Type B pancreatic cell (in vitro differentiated cells): ENCODE data around the gene CKAP4. TPM values are rescaled to one million over a fixed set of nuclear protein-coding genes. Genes with fewer than 3 reads are reported as not detected.
"Not testable (repeated sequence)": the region's sequence is repeated elsewhere in the genome, so short reads cannot be mapped to it uniquely, and the experiment has no call there.

Experiments
- DNase-seq: peaks from one replicate; pipeline ENCODE4 v3.0.0; 2021; ENCODE audit warnings: mixed read lengths; ENCODE audit not compliant: unreplicated experiment; ENCODE audit errors: extremely low spot score
- H3K27ac Mint-ChIP-seq: 2 replicates; pipeline ENCODE4 v1.8.0; 2021; ENCODE audit warnings: mild to moderate bottlenecking, mixed read lengths
- H3K27me3 Mint-ChIP-seq: 2 replicates; pipeline ENCODE4 v1.8.0; 2021; ENCODE audit warnings: mixed read lengths
- H3K36me3 Mint-ChIP-seq: 2 replicates; pipeline ENCODE4 v1.8.0; 2021; ENCODE audit warnings: mixed read lengths
- H3K4me1 Mint-ChIP-seq: one replicate; pipeline ENCODE4 v1.8.0; 2021; ENCODE audit warnings: mixed read lengths; ENCODE audit not compliant: unreplicated experiment
- H3K4me3 Mint-ChIP-seq: 2 replicates; pipeline ENCODE4 v1.8.0; 2021; ENCODE audit warnings: mild to moderate bottlenecking, mixed read lengths
- H3K9me3 Mint-ChIP-seq: 2 replicates; pipeline ENCODE4 v1.8.0; 2021; ENCODE audit warnings: mixed read lengths
- CTCF ChIP-seq: fragments of 200-600 bp; sonication (generic); conservative IDR thresholded peaks from 2 replicates; pipeline ENCODE4 v1.5.0; 2021; ENCODE audit warnings: antibody characterized with exemption, mild to moderate bottlenecking
- total RNA-seq: library from RNA; stranded (reverse); gene quantifications from 2 replicates; pipeline ENCODE4 v1.2.1, GENCODE V29; 2021; ENCODE audit warnings: low replicate concordance

CKAP4 gene
- total RNA-seq, 1 donor from 2014 or later = 95.9 TPM

GRCh38 chr12:106290666-106291065 is 42.8 kb upstream of the CKAP4 start:
- H3K27me3 Mint-ChIP-seq = no peaks in the 10 kb centered on the region
- no peak for DNase-seq
- no peaks in the 10 kb centered on the region for H3K4me1 Mint-ChIP-seq
- no peak overlapping the region for H3K27ac Mint-ChIP-seq
- TF ChIP-seq CTCF = no peak
- H3K4me3 Mint-ChIP-seq = no peak overlapping the region
- no peaks in the 10 kb centered on the region for H3K9me3 Mint-ChIP-seq
- H3K36me3 Mint-ChIP-seq = no peaks in the 10 kb centered on the region

GRCh38 chr12:106289196-106289681 is 41.4 kb upstream of the CKAP4 start:
- no peak overlapping the region for H3K4me3 Mint-ChIP-seq
- H3K27me3 Mint-ChIP-seq = peaks cover 3% of the 10 kb centered on the region
- H3K4me1 Mint-ChIP-seq = no peaks in the 10 kb centered on the region
- no peaks in the 10 kb centered on the region for H3K9me3 Mint-ChIP-seq
- DNase-seq = no peak
- H3K27ac Mint-ChIP-seq = no peak overlapping the region
- no peaks in the 10 kb centered on the region for H3K36me3 Mint-ChIP-seq
- TF ChIP-seq CTCF = no peak

GRCh38 chr12:106288494-106289195 is 40.8 kb upstream of the CKAP4 start:
- DNase-seq = no peak
- H3K9me3 Mint-ChIP-seq = no peaks in the 10 kb centered on the region
- TF ChIP-seq CTCF = no peak

GRCh38 chr12:106288101-106288493 is 40.3 kb upstream of the CKAP4 start:
- no peak overlapping the region for H3K4me3 Mint-ChIP-seq
- no peak overlapping the region for H3K27ac Mint-ChIP-seq
- H3K9me3 Mint-ChIP-seq = no peaks in the 10 kb centered on the region
- no peaks in the 10 kb centered on the region for H3K4me1 Mint-ChIP-seq
- peaks cover 3% of the 10 kb centered on the region for H3K27me3 Mint-ChIP-seq
- no peak for TF ChIP-seq CTCF
- no peak for DNase-seq
- no peaks in the 10 kb centered on the region for H3K36me3 Mint-ChIP-seq

More at GRCh38 chr12:106288494-106289195, 40.8 kb upstream of the CKAP4 start:
- Mint-ChIP-seq H3K4me1 (no peaks in the 10 kb centered on the region), H3K4me3 (no peak overlapping the region), H3K36me3 (no peaks in the 10 kb centered on the region), H3K27me3 (peaks cover 3% of the 10 kb centered on the region), H3K27ac (no peak overlapping the region)

GRCh38 chr12:106287364-106287763 is 39.5 kb upstream of the CKAP4 start:
- Mint-ChIP-seq H3K27me3 (peaks cover 3% of the 10 kb centered on the region), H3K27ac (no peak overlapping the region), H3K9me3 (peaks cover under 1% of the 10 kb centered on the region), H3K4me1 (peaks cover 2% of the 10 kb centered on the region), H3K4me3 (no peak overlapping the region), H3K36me3 (no peaks in the 10 kb centered on the region)
- no peak for DNase-seq
- no peak for TF ChIP-seq CTCF

- not testable (repeated sequence) for H3K4me1 Mint-ChIP-seq, H3K4me3 Mint-ChIP-seq, DNase-seq, H3K9me3 Mint-ChIP-seq, H3K27ac Mint-ChIP-seq, H3K36me3 Mint-ChIP-seq, H3K27me3 Mint-ChIP-seq
These were observed 38.8 kb upstream of the CKAP4 start for GRCh38 chr12:106286576-106287162.
